ENCODE results near the gene ANKLE1. TPM values are rescaled to one million over a fixed set of nuclear protein-coding genes. Genes with fewer than 3 reads are reported as not detected.

The ANKLE1 gene
- total and polyA plus RNA-seq, 2 experiments from 2014 or later = 9.1 to 20.2 TPM

DNA sequence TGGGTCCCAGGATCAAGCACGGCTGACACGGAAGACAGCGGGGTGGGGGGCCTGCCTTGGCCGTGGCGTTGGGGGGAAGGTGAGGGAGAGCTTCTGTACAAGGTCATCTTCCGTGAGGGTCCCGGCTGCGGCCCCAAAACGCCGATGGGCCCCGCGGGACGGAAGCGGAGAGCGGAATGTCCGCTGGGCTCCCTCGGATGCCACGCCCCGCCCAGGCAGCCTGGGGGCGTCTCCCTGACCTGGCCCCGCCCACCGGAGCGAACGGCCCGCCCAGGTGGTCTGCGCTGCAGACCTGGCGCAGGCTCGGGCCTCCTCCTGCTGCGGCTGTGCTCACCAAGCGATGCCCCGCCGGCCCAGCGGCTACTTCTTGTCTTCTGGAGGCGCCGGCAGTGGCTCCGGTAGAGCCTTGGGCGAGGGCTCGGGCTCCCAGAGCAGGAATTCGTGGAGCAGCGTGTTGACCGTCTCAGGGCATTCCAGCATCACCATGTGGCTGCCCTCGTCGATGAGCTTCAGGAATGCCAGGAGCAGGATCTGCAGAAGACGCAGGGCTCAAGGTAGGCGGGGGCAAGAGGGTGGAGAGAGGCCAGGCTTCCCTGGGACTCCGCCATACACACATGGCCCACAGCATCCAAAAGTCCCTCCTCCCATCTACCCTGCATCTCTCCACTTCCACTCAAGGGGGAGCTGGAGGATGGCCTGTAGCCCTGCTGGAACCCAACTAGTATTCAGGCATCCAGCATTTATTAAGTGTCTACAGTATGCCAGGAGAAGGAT is 10.8 kb downstream of the ANKLE1 start:
- DNase-seq (ENCODE audit: low spot score) = peak; percentile 93
- Mint-ChIP-seq H3K4me3 (peak overlapping the region; percentile 82), H3K27ac (peak overlapping the region; percentile 93), H3K27me3 (ENCODE audit: insufficient read depth, low read depth, poor library complexity) (peaks cover 22% of the 10 kb centered on the region), H3K4me1 (peaks cover 6% of the 10 kb centered on the region), H3K9me3 (peaks cover 3% of the 10 kb centered on the region; the same call in 1 of the 3 replicates), H3K36me3 (ENCODE audit: low read depth) (peaks cover 16% of the 10 kb centered on the region)
- peak overlapping the region; percentile 83 for H3K4me2 ChIP-seq
- no peaks in the 10 kb centered on the region for H3K9me2 ChIP-seq (ENCODE audit: insufficient read depth)
- H3K27me3 ChIP-seq (ENCODE audit: insufficient read depth) = no peaks in the 10 kb centered on the region
- no peaks in the 10 kb centered on the region; the same call in 1 of the 2 replicates for H4K20me1 ChIP-seq (replicated peaks; ENCODE audit: insufficient read depth)
- peaks cover 12% of the 10 kb centered on the region for H3K79me2 ChIP-seq (replicated peaks; ENCODE audit: insufficient read depth)
- TF ChIP-seq EZH2phosphoT487 (IDR thresholded peaks at IDR 0.05; ENCODE audit: unreplicated experiment) (no peak), ZNF331 (CRISPR knock-in tag; IDR thresholded peaks at IDR 0.05; ENCODE audit: low read depth) (no peak), POLR2AphosphoS5 (IDR thresholded peaks at IDR 0.05; ENCODE audit: low read depth) (peak; percentile 97), JUNB (IDR thresholded peaks at IDR 0.05; ENCODE audit: unreplicated experiment) (no peak), NANOG (IDR thresholded peaks at IDR 0.05; ENCODE audit: borderline replicate concordance) (no peak)
- TF ChIP-seq, protein P1, sequence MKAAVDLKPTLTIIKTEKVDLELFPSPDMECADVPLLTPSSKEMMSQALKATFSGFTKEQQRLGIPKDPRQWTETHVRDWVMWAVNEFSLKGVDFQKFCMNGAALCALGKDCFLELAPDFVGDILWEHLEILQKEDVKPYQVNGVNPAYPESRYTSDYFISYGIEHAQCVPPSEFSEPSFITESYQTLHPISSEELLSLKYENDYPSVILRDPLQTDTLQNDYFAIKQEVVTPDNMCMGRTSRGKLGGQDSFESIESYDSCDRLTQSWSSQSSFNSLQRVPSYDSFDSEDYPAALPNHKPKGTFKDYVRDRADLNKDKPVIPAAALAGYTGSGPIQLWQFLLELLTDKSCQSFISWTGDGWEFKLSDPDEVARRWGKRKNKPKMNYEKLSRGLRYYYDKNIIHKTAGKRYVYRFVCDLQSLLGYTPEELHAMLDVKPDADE (IDR thresholded peaks at IDR 0.05) = no peak
- TF ChIP-seq, protein P2, sequence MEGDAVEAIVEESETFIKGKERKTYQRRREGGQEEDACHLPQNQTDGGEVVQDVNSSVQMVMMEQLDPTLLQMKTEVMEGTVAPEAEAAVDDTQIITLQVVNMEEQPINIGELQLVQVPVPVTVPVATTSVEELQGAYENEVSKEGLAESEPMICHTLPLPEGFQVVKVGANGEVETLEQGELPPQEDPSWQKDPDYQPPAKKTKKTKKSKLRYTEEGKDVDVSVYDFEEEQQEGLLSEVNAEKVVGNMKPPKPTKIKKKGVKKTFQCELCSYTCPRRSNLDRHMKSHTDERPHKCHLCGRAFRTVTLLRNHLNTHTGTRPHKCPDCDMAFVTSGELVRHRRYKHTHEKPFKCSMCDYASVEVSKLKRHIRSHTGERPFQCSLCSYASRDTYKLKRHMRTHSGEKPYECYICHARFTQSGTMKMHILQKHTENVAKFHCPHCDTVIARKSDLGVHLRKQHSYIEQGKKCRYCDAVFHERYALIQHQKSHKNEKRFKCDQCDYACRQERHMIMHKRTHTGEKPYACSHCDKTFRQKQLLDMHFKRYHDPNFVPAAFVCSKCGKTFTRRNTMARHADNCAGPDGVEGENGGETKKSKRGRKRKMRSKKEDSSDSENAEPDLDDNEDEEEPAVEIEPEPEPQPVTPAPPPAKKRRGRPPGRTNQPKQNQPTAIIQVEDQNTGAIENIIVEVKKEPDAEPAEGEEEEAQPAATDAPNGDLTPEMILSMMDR (conservative IDR thresholded peaks at IDR 0.05; ENCODE audit: low read depth in 2 of 2) = peak; percentile 63 to 79
- peaks cover 20% of the 10 kb centered on the region for H3F3A ChIP-seq (replicated peaks; ENCODE audit: low read depth)
- ATAC-seq = peak; percentile 84
- H3K36me3 ChIP-seq (ENCODE audit: insufficient read depth) = no peaks in the 10 kb centered on the region; the same call in 1 of the 2 replicates
- H3K4me1 ChIP-seq (ENCODE audit: insufficient read depth) = peaks cover 11% of the 10 kb centered on the region
- peak overlapping the region; percentile 83; the same call in 1 of the 2 replicates for H2AFZ ChIP-seq
- H3K27ac ChIP-seq (ENCODE audit: low read depth) = peak overlapping the region; percentile 94
- H3K4me3 ChIP-seq = peak overlapping the region; percentile 61

DNA sequence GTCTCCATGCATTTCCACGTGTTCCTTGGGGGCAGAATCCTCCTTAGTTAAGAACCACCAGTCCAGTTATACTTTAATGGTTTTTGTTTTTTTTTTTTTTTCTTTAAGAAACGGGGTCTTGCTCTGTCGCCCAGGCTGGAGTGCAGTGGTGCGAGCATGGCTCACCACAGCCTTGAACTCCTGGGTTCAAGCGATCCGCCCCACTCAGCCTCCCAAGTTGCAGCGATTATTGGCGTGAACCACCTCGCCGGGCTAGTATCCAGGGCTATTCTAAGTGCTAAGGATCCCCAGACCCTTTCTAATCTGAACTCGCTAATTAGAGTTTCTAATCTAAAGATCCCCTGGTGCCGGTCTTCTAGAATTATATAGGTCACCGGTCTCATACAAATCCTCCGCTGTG is 11.9 kb downstream of the ANKLE1 start:
- peak overlapping the region; percentile 84; the same call in 1 of the 2 replicates for H3K27ac ChIP-seq (ENCODE audit: low read depth)
- Mint-ChIP-seq H3K4me3 (peak overlapping the region; percentile 82), H3K4me1 (peaks cover 6% of the 10 kb centered on the region), H3K36me3 (ENCODE audit: low read depth) (peaks cover 27% of the 10 kb centered on the region), H3K9me3 (peaks cover 8% of the 10 kb centered on the region; the same call in 2 of the 3 replicates), H3K27ac (no peak overlapping the region; the same call in 1 of the 2 replicates), H3K27me3 (ENCODE audit: insufficient read depth, low read depth, poor library complexity) (peaks cover 20% of the 10 kb centered on the region)
- no peaks in the 10 kb centered on the region for H3K9me2 ChIP-seq (ENCODE audit: insufficient read depth)
- H3K27me3 ChIP-seq (ENCODE audit: insufficient read depth) = no peaks in the 10 kb centered on the region
- TF ChIP-seq JUNB (IDR thresholded peaks at IDR 0.05; ENCODE audit: unreplicated experiment) (no peak), NANOG (IDR thresholded peaks at IDR 0.05; ENCODE audit: borderline replicate concordance) (no peak), CREB1 (CRISPR knock-in tag; IDR thresholded peaks at IDR 0.05; ENCODE audit: low read depth) (no peak), ZNF331 (CRISPR knock-in tag; IDR thresholded peaks at IDR 0.05; ENCODE audit: low read depth) (no peak), EZH2phosphoT487 (IDR thresholded peaks at IDR 0.05; ENCODE audit: unreplicated experiment) (no peak)
- TF ChIP-seq, protein P1 (IDR thresholded peaks at IDR 0.05) = no peak
- TF ChIP-seq, protein P2 (conservative IDR thresholded peaks at IDR 0.05; ENCODE audit: low read depth in 2 of 2) = no peak
- no peaks in the 10 kb centered on the region; the same call in 1 of the 2 replicates for H3K36me3 ChIP-seq (ENCODE audit: insufficient read depth)
- no peaks in the 10 kb centered on the region; the same call in 1 of the 2 replicates for H4K20me1 ChIP-seq (replicated peaks; ENCODE audit: insufficient read depth)
- peaks cover 15% of the 10 kb centered on the region for H3K79me2 ChIP-seq (replicated peaks; ENCODE audit: insufficient read depth)
- peak overlapping the region; percentile 83; the same call in 1 of the 2 replicates for H3K4me2 ChIP-seq
- ATAC-seq (no peak), DNase-seq (ENCODE audit: low spot score) (no peak)
- peaks cover 11% of the 10 kb centered on the region for H3K4me1 ChIP-seq (ENCODE audit: insufficient read depth)
- H3F3A ChIP-seq (replicated peaks; ENCODE audit: low read depth) = peaks cover 22% of the 10 kb centered on the region
- peak overlapping the region; percentile 61 for H3K4me3 ChIP-seq
- H2AFZ ChIP-seq = no peak overlapping the region

Measured in GM23338 (cell line).